SK-N-SH treated with all-trans-retinoic acid at 6 μM for 48 hours (cell line): ENCODE data around the gene ZBTB39.
A peak's percentile ranks its signal among the peaks of the same experiment; 100 is the strongest.
"Not testable (repeated sequence)": the region's sequence is repeated elsewhere in the genome, so short reads cannot be mapped to it uniquely, and the experiment has no call there.

ENCODE experiments used
- ATAC-seq: fragments of 200-7000 bp; cut with Tn5 transposase; 3 replicates; pipeline ENCODE4 v1.9.1; 2020; ENCODE audit warnings: mild to moderate bottlenecking, moderate library complexity
- CREB5 ChIP-seq: fragments of 250-450 bp; sonication (Bioruptor Pico); IDR thresholded peaks from 2 replicates; pipeline ENCODE4 v1.5.1; 2020; ENCODE audit warnings: low read depth, mild to moderate bottlenecking, moderate library complexity
- CSDC2 ChIP-seq: fragments of 250-450 bp; sonication (Bioruptor Pico); IDR thresholded peaks from 2 replicates; pipeline ENCODE4 v1.5.0; 2020; ENCODE audit warnings: mild to moderate bottlenecking, moderate library complexity
- CSRNP3 ChIP-seq: fragments of 250-450 bp; sonication (Bioruptor Pico); IDR thresholded peaks from 2 replicates; pipeline ENCODE4 v1.5.1; 2021; ENCODE audit warnings: mild to moderate bottlenecking, moderate library complexity
- ESRRG ChIP-seq: fragments of 250-450 bp; sonication (Bioruptor Pico); IDR thresholded peaks from 2 replicates; pipeline ENCODE4 v1.6.1; 2021; ENCODE audit warnings: mild to moderate bottlenecking
- ISL1 ChIP-seq: fragments of 250-450 bp; sonication (Bioruptor Pico); IDR thresholded peaks from 2 replicates; pipeline ENCODE4 v2.1.2; 2022; ENCODE audit warnings: mild to moderate bottlenecking, moderate library complexity
- OSR1 ChIP-seq: fragments of 250-450 bp; sonication (Bioruptor Pico); IDR thresholded peaks from 2 replicates; pipeline ENCODE4 v1.8.0; 2022; ENCODE audit warnings: moderate library complexity, mild to moderate bottlenecking, inconsistent platforms
- PATZ1 ChIP-seq: fragments of 250-450 bp; sonication (Bioruptor Pico); IDR thresholded peaks from 2 replicates; pipeline ENCODE4 v1.8.0; 2020; ENCODE audit warnings: mild to moderate bottlenecking, moderate library complexity, borderline replicate concordance
- SNAI2 ChIP-seq: fragments of 250-450 bp; sonication (Bioruptor Pico); IDR thresholded peaks from 2 replicates; pipeline ENCODE4 v1.5.0; 2020; ENCODE audit warnings: mild to moderate bottlenecking, moderate library complexity
- TOX ChIP-seq: fragments of 250-450 bp; sonication (Bioruptor Pico); IDR thresholded peaks from 2 replicates; pipeline ENCODE4 v1.8.0; 2021; ENCODE audit warnings: mild to moderate bottlenecking, moderate library complexity, borderline replicate concordance
- TSHZ2 ChIP-seq: fragments of 250-450 bp; sonication (Bioruptor Pico); IDR thresholded peaks from 2 replicates; pipeline ENCODE4 v1.5.0; 2020; ENCODE audit warnings: mild to moderate bottlenecking, moderate library complexity
- ZC3H10 ChIP-seq: fragments of 250-450 bp; sonication (Bioruptor Pico); IDR thresholded peaks from 2 replicates; pipeline ENCODE4 v1.5.1; 2021; ENCODE audit warnings: mild to moderate bottlenecking, moderate library complexity
- ZFP30 ChIP-seq: fragments of 450-650 bp; formaldehyde crosslinking; IDR thresholded peaks from 2 replicates; pipeline ENCODE4 v1.5.0; 2022; ENCODE audit warnings: mild to moderate bottlenecking, moderate library complexity
- ZNF70 ChIP-seq: fragments of 450-650 bp; formaldehyde crosslinking; IDR thresholded peaks from 2 replicates; pipeline ENCODE4 v1.5.0; 2020; ENCODE audit warnings: mild to moderate bottlenecking, moderate library complexity

ZBTB39 gene

GRCh38 chr12:56988207-56988739 is 18.1 kb downstream of the ZBTB39 start (continued):
- no peak for TF ChIP-seq CREB5 (CRISPR knock-in tag)
- no peak for TF ChIP-seq SNAI2 (CRISPR knock-in tag)
- TF ChIP-seq ISL1 (CRISPR knock-in tag), result no peak
- TF ChIP-seq TSHZ2 (CRISPR knock-in tag), result no peak
- no peak for TF ChIP-seq PATZ1 (CRISPR knock-in tag)
- no peak for TF ChIP-seq CSDC2 (CRISPR knock-in tag)
- TF ChIP-seq, all 23 proteins: peak for 0

GRCh38 chr12:56987551-56988053 is 18.7 kb downstream of the ZBTB39 start:
- ATAC-seq, result peak; percentile 91
- no peak for TF ChIP-seq ZNF70
- TF ChIP-seq, all 23 proteins: peak for 0

GRCh38 chr12:56987011-56987410 is 19.3 kb downstream of the ZBTB39 start:
- ATAC-seq, result no peak
- TF ChIP-seq SNAI2 (CRISPR knock-in tag) (no peak), OSR1 (CRISPR knock-in tag) (no peak), ZFP30 (no peak), ISL1 (CRISPR knock-in tag) (no peak), CSRNP3 (CRISPR knock-in tag) (no peak), TOX (CRISPR knock-in tag) (no peak), ESRRG (CRISPR knock-in tag) (no peak), ZNF70 (no peak), ZC3H10 (CRISPR knock-in tag) (no peak)

- ATAC-seq, result peak; percentile 67
Observed at GRCh38 chr12:56985714-56986113, 20.6 kb downstream of the ZBTB39 start.

- TF ChIP-seq PATZ1 (CRISPR knock-in tag), result no peak
- TF ChIP-seq, all 23 proteins: peak for 0
- no peak for ATAC-seq
Observed at GRCh38 chr12:56983386-56983785, 23.0 kb downstream of the ZBTB39 start.

GRCh38 chr12:56982578-56983236 is 23.6 kb downstream of the ZBTB39 start:
- ATAC-seq, result not testable (repeated sequence)
